GM12801 (cell line): ENCODE data around the gene PARP6.

ENCODE experiments used
- CTCF ChIP-seq: IDR thresholded peaks from one replicate; pipeline ENCODE4 v1.5.1; 2011; ENCODE audit warnings: control low read depth; ENCODE audit not compliant: insufficient read length; ENCODE audit errors: extremely low read depth

PARP6 gene

GRCh38 chr15:72216079-72216478, 56.3 kb downstream of the PARP6 start:
- no peak for TF ChIP-seq CTCF

- no peak for TF ChIP-seq CTCF
These were observed 64.7 kb downstream of the PARP6 start for GRCh38 chr15:72207558-72208085.

GRCh38 chr15:72206677-72207000, 65.7 kb downstream of the PARP6 start:
- no peak for TF ChIP-seq CTCF

- TF ChIP-seq CTCF = no peak
These were observed 66.3 kb downstream of the PARP6 start for GRCh38 chr15:72205896-72206676.

- TF ChIP-seq CTCF = no peak
These were observed 67.1 kb downstream of the PARP6 start for GRCh38 chr15:72205273-72205672.

GRCh38 chr15:72203507-72203837, 68.9 kb downstream of the PARP6 start:
- TF ChIP-seq CTCF = no peak

GRCh38 chr15:72202801-72203506, 69.4 kb downstream of the PARP6 start:
- TF ChIP-seq CTCF = no peak
